ENCODE results near the gene TSHZ2. TPM values are rescaled to one million over a fixed set of nuclear protein-coding genes. Genes with fewer than 3 reads are reported as not detected.

The TSHZ2 gene
- total RNA-seq, 3 donors from 2014 or later: 31.7 to 106 (median 59.6) TPM

- TF ChIP-seq CTCF (IDR thresholded peaks at IDR 0.05) (no peak), POLR2A (IDR thresholded peaks at IDR 0.05) (no peak), POLR2AphosphoS5 (IDR thresholded peaks at IDR 0.05) (no peak)
- no peak overlapping the region for H3K4me3 ChIP-seq
- H3K9me3 ChIP-seq: no peaks in the 10 kb centered on the region
- intact Hi-C loops (cut with DNase I; ENCODE audit: low total_unique reads): no loop called here
- no peaks in the 10 kb centered on the region for H3K27me3 ChIP-seq
- no peaks in the 10 kb centered on the region for H3K4me1 ChIP-seq
- H3K36me3 ChIP-seq: no peaks in the 10 kb centered on the region
- no peak for DNase-seq (ENCODE audit: low spot score in 2 of 2)
- no peak overlapping the region for H3K27ac ChIP-seq
These were observed 19.1 kb upstream of the TSHZ2 start for GRCh38 chr20:52953020-52953419.

GRCh38 chr20:52954849-52955248 is 17.3 kb upstream of the TSHZ2 start:
- intact Hi-C loops (cut with DNase I; ENCODE audit: low total_unique reads): no loop called here
- Histone ChIP-seq H3K4me1 (no peaks in the 10 kb centered on the region), H3K4me3 (no peak overlapping the region)

GRCh38 chr20:52958211-52958610 is 13.9 kb upstream of the TSHZ2 start:
- Histone ChIP-seq H3K27me3 (no peaks in the 10 kb centered on the region), H3K27ac (no peak overlapping the region), H3K36me3 (no peaks in the 10 kb centered on the region), H3K9me3 (no peaks in the 10 kb centered on the region), H3K4me1 (no peaks in the 10 kb centered on the region), H3K4me3 (no peak overlapping the region)
- TF ChIP-seq POLR2AphosphoS5 (IDR thresholded peaks at IDR 0.05) (no peak), POLR2A (IDR thresholded peaks at IDR 0.05) (no peak), CTCF (IDR thresholded peaks at IDR 0.05) (no peak)
- intact Hi-C loops (cut with DNase I; ENCODE audit: low total_unique reads): no loop called here
- DNase-seq (ENCODE audit: low spot score in 2 of 2): no peak

More at GRCh38 chr20:52954849-52955248, 17.3 kb upstream of the TSHZ2 start:
- Histone ChIP-seq H3K27ac (no peak overlapping the region), H3K36me3 (no peaks in the 10 kb centered on the region), H3K9me3 (no peaks in the 10 kb centered on the region), H3K27me3 (no peaks in the 10 kb centered on the region)
- DNase-seq (ENCODE audit: low spot score in 2 of 2): no peak
- TF ChIP-seq POLR2AphosphoS5 (IDR thresholded peaks at IDR 0.05) (no peak), POLR2A (IDR thresholded peaks at IDR 0.05) (no peak), CTCF (IDR thresholded peaks at IDR 0.05) (no peak)

- intact Hi-C loops (cut with DNase I; ENCODE audit: low total_unique reads): no loop called here
- TF ChIP-seq CTCF (IDR thresholded peaks at IDR 0.05) (no peak), POLR2AphosphoS5 (IDR thresholded peaks at IDR 0.05) (no peak), POLR2A (IDR thresholded peaks at IDR 0.05) (no peak)
These were observed 13.0 kb upstream of the TSHZ2 start for GRCh38 chr20:52959125-52959524.

DNA sequence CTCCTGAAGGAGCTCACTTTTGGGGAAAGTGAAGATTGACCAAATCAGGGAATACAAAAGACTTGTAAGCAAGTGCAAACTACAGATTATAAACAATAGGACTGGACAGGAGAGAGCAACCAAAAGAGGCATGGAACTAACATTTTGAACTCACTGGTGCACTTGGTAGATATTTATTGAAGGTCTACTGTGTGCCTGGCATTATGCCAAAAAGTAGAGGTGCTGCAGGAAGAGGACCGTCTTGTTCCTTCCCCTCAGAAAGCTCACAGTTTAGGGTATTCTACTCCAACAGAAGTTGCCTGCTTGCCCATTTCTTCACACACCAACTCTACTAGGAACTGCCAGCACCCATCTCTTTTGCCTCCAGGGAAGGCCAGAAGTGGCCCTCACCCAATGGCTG is 10.0 kb upstream of the TSHZ2 start:
- TF ChIP-seq POLR2AphosphoS5 (IDR thresholded peaks at IDR 0.05): no peak
- no peak for TF ChIP-seq CTCF (IDR thresholded peaks at IDR 0.05)
- TF ChIP-seq POLR2A (IDR thresholded peaks at IDR 0.05): no peak
- Histone ChIP-seq H3K27ac (no peak overlapping the region), H3K4me3 (no peak overlapping the region), H3K4me1 (no peaks in the 10 kb centered on the region), H3K27me3 (no peaks in the 10 kb centered on the region), H3K36me3 (no peaks in the 10 kb centered on the region), H3K9me3 (no peaks in the 10 kb centered on the region)
- intact Hi-C loops (cut with DNase I; ENCODE audit: low total_unique reads): loop anchor here (10.0 kb wide), 1 partner anchor 253 kb away; no protein-coding TSS in a partner anchor
- DNase-seq (ENCODE audit: low spot score in 2 of 2): no peak

More at GRCh38 chr20:52959125-52959524, 13.0 kb upstream of the TSHZ2 start:
- Histone ChIP-seq H3K4me3 (no peak overlapping the region), H3K9me3 (no peaks in the 10 kb centered on the region), H3K36me3 (no peaks in the 10 kb centered on the region), H3K4me1 (no peaks in the 10 kb centered on the region), H3K27me3 (no peaks in the 10 kb centered on the region), H3K27ac (no peak overlapping the region)
- DNase-seq (ENCODE audit: low spot score in 2 of 2): no peak

Data from breast epithelium (tissue), 4 donors.